WTC11 (cell line): ENCODE measurements around the gene TTN. TPM values are rescaled to one million over a fixed set of nuclear protein-coding genes. Genes with fewer than 3 reads are reported as not detected.

Experiments used
- ATAC-seq: fragments of 200-7000 bp; cut with Tn5 transposase; 2 replicates; pipeline ENCODE4 v1.10.0; 2021; ENCODE audit warnings: mild to moderate bottlenecking, moderate library complexity
- CTCF ChIA-PET: fragments of 300-600 bp; sonication (Branson Sonifier 250); formaldehyde crosslinking; loops from one replicate; lab custom pipeline; 2021; ENCODE audit warnings: antibody characterized with exemption; lab: Charles Lee
- POLR2A ChIA-PET: fragments of 350-600 bp; sonication (Branson Sonifier 250); formaldehyde crosslinking; loops from one replicate; lab custom pipeline; 2021; ENCODE audit warnings: antibody characterized with exemption; lab: Charles Lee
- DNase-seq: peaks from one replicate; pipeline ENCODE4 v3.0.0; 2021; ENCODE audit warnings: low spot score
- H3K27ac Mint-ChIP-seq: 2 replicates; pipeline ENCODE4 v1.8.0; 2021; ENCODE audit warnings: mixed read lengths
- H3K27me3 Mint-ChIP-seq: 2 replicates; pipeline ENCODE4 v1.8.0; 2021; ENCODE audit warnings: low read depth, mild to moderate bottlenecking, moderate library complexity, mixed read lengths
- H3K36me3 Mint-ChIP-seq: 2 replicates; pipeline ENCODE4 v1.8.0; 2021; ENCODE audit warnings: mixed read lengths
- H3K4me1 Mint-ChIP-seq: 2 replicates; pipeline ENCODE4 v1.8.0; 2022; ENCODE audit warnings: mixed read lengths
- H3K4me3 Mint-ChIP-seq: 2 replicates; pipeline ENCODE4 v1.8.0; 2021; ENCODE audit warnings: mild to moderate bottlenecking, moderate library complexity, mixed read lengths
- H3K9me3 Mint-ChIP-seq: 2 replicates; pipeline ENCODE4 v1.8.0; 2021; ENCODE audit warnings: mixed read lengths
- ESRRA ChIP-seq: sonication (generic); formaldehyde crosslinking; IDR thresholded peaks from 2 replicates; pipeline ENCODE4 v1.8.1; 2022; ENCODE audit warnings: mild to moderate bottlenecking, missing genetic modification reagents, borderline replicate concordance
- FOXJ3 ChIP-seq: sonication (generic); formaldehyde crosslinking; IDR thresholded peaks from 2 replicates; pipeline ENCODE4 v1.9.0; 2021; ENCODE audit warnings: missing genetic modification reagents, mild to moderate bottlenecking, borderline replicate concordance
- FOXK1 ChIP-seq: sonication (generic); formaldehyde crosslinking; IDR thresholded peaks from 2 replicates; pipeline ENCODE4 v1.8.0; 2022; ENCODE audit warnings: mild to moderate bottlenecking, moderate library complexity, missing genetic modification reagents
- HMGA2 ChIP-seq: fragments of 250-450 bp; sonication (Bioruptor Pico); IDR thresholded peaks from 2 replicates; pipeline ENCODE4 v1.4.0; 2021; ENCODE audit warnings: mild to moderate bottlenecking, moderate library complexity
- IRF1 ChIP-seq: sonication (generic); formaldehyde crosslinking; IDR thresholded peaks from 2 replicates; pipeline ENCODE4 v1.8.0; 2023; ENCODE audit warnings: missing genetic modification reagents
- JAZF1 ChIP-seq: fragments of 250-450 bp; sonication (Bioruptor Pico); IDR thresholded peaks from 2 replicates; pipeline ENCODE4 v1.9.0; 2021; ENCODE audit warnings: moderate library complexity, mild to moderate bottlenecking, inconsistent platforms
- MAX ChIP-seq: sonication (generic); formaldehyde crosslinking; IDR thresholded peaks from 2 replicates; pipeline ENCODE4 v1.8.0; 2022; ENCODE audit warnings: mild to moderate bottlenecking, missing genetic modification reagents
- NFYB ChIP-seq: sonication (generic); formaldehyde crosslinking; conservative IDR thresholded peaks from 2 replicates; pipeline ENCODE4 v1.8.0; 2022; ENCODE audit warnings: low read depth, missing genetic modification reagents
- NR2C2 ChIP-seq: sonication (generic); formaldehyde crosslinking; IDR thresholded peaks from 2 replicates; pipeline ENCODE4 v1.8.0; 2022; ENCODE audit warnings: mild to moderate bottlenecking, missing genetic modification reagents
- NR3C1 ChIP-seq: sonication (generic); formaldehyde crosslinking; conservative IDR thresholded peaks from 2 replicates; pipeline ENCODE4 v1.8.1; 2023; ENCODE audit warnings: low read depth, mild to moderate bottlenecking, missing genetic modification reagents
- SP1 ChIP-seq: sonication (generic); formaldehyde crosslinking; conservative IDR thresholded peaks from 2 replicates; pipeline ENCODE4 v1.8.1; 2022; ENCODE audit warnings: missing genetic modification reagents
- ZBTB43 ChIP-seq: sonication (generic); formaldehyde crosslinking; IDR thresholded peaks from 2 replicates; pipeline ENCODE4 v1.8.1; 2023; ENCODE audit warnings: mild to moderate bottlenecking, missing genetic modification reagents
- ZNF263 ChIP-seq: sonication (generic); formaldehyde crosslinking; IDR thresholded peaks from 2 replicates; pipeline ENCODE4 v1.8.1; 2022; ENCODE audit warnings: low read depth, mild to moderate bottlenecking, moderate library complexity, missing genetic modification reagents
- ZNF416 ChIP-seq: fragments of 250-450 bp; sonication (Bioruptor Pico); IDR thresholded peaks from 2 replicates; pipeline ENCODE4 v1.9.0; 2021; ENCODE audit warnings: mild to moderate bottlenecking, inconsistent platforms
- ZNF532 ChIP-seq: fragments of 250-450 bp; sonication (Bioruptor Pico); IDR thresholded peaks from 2 replicates; pipeline ENCODE4 v1.9.0; 2021; ENCODE audit warnings: mild to moderate bottlenecking, borderline replicate concordance
- total RNA-seq: library from RNA; stranded (reverse); gene quantifications from 3 replicates; pipeline ENCODE4 v1.2.3, GENCODE V29; 2021
- TF ChIP-seq, protein P1 (sequence below): fragments of 250-450 bp; sonication (Bioruptor Pico); IDR thresholded peaks from 2 replicates; pipeline ENCODE4 v1.8.0; 2021; ENCODE audit warnings: mild to moderate bottlenecking
- TF ChIP-seq, protein P2 (sequence below): sonication (generic); formaldehyde crosslinking; IDR thresholded peaks from 2 replicates; pipeline ENCODE4 v1.8.1; 2022; ENCODE audit warnings: mild to moderate bottlenecking, missing genetic modification reagents, moderate library complexity, borderline replicate concordance
- TF ChIP-seq, protein P3 (sequence below): sonication (generic); formaldehyde crosslinking; IDR thresholded peaks from 2 replicates; pipeline ENCODE4 v1.8.0; 2023; ENCODE audit warnings: mild to moderate bottlenecking, missing genetic modification reagents

Gene TTN
- total RNA-seq, 1 experiment from 2014 or later: 4.7 TPM

DNA sequence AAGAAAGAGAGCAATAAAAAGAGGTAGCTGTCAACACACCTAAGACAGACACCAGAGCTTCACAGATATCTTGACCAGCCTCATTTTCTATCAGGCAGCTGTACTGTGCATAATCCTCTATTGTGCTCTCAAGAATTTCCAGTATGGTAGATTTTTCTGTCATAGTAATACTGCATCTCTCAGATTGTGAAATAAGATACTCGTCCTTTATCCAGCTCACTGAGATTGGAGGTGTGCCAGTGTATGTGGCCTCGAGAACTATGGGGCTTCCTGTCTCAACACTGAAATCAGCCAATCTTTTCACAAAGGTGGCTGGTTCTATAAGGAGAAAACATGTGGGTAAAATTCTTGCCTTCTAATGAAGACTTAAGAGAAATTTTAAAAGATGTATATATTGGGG lies 88.9 kb downstream of the TTN start:
- H3K4me1 Mint-ChIP-seq: peaks cover 18% of the 10 kb centered on the region
- 0 out of 2 replicates have a peak, but pooled peaks cover 2% of the 10 kb centered on the region for H3K36me3 Mint-ChIP-seq
- H3K4me3 Mint-ChIP-seq: no peak overlapping the region
- H3K27ac Mint-ChIP-seq: no peak overlapping the region
- H3K9me3 Mint-ChIP-seq: no peaks in the 10 kb centered on the region
- H3K27me3 Mint-ChIP-seq: no peaks in the 10 kb centered on the region
- TF ChIP-seq NR2C2 (CRISPR knock-in tag): no peak
- no peak for TF ChIP-seq HMGA2 (CRISPR knock-in tag)
- no peak for TF ChIP-seq SP1 (CRISPR knock-in tag)
- TF ChIP-seq, protein P1, sequence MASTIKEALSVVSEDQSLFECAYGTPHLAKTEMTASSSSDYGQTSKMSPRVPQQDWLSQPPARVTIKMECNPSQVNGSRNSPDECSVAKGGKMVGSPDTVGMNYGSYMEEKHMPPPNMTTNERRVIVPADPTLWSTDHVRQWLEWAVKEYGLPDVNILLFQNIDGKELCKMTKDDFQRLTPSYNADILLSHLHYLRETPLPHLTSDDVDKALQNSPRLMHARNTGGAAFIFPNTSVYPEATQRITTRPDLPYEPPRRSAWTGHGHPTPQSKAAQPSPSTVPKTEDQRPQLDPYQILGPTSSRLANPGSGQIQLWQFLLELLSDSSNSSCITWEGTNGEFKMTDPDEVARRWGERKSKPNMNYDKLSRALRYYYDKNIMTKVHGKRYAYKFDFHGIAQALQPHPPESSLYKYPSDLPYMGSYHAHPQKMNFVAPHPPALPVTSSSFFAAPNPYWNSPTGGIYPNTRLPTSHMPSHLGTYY: no peak
- ChIA-PET POLR2A (no interaction called here), CTCF (no interaction called here)
- ATAC-seq (no peak), DNase-seq (no peak)

DNA sequence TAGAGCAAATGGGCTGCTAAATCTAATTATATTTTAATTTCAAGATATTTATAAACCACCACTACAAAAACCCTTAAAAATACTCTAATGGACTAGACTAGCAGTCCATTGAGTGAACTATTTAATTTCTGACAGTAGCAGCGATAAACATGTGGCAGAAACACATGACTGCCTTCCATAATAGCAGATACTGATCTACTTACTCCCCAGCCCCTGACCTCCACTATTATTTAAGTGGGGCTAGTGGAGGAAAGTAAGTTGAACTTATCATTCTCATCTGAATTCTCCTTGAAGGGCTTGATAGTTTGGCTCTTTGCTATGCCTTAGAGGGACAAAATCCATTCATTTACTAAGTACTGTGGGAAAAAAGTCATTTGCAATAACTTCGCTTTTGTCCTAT lies 90.8 kb downstream of the TTN start:
- CTCF ChIA-PET: interaction anchor here (1.0 kb wide), 1 partner anchor 16 kb away, joined by 4 read pairs; no protein-coding TSS in a partner anchor
- no peak for TF ChIP-seq NR3C1 (CRISPR knock-in tag)
- TF ChIP-seq, protein P2, sequence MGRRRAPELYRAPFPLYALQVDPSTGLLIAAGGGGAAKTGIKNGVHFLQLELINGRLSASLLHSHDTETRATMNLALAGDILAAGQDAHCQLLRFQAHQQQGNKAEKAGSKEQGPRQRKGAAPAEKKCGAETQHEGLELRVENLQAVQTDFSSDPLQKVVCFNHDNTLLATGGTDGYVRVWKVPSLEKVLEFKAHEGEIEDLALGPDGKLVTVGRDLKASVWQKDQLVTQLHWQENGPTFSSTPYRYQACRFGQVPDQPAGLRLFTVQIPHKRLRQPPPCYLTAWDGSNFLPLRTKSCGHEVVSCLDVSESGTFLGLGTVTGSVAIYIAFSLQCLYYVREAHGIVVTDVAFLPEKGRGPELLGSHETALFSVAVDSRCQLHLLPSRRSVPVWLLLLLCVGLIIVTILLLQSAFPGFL: no peak
- TF ChIP-seq ZNF416: no peak
- no peak for TF ChIP-seq JAZF1 (CRISPR knock-in tag)
- no peak for TF ChIP-seq ZBTB43
- TF ChIP-seq, protein P3, sequence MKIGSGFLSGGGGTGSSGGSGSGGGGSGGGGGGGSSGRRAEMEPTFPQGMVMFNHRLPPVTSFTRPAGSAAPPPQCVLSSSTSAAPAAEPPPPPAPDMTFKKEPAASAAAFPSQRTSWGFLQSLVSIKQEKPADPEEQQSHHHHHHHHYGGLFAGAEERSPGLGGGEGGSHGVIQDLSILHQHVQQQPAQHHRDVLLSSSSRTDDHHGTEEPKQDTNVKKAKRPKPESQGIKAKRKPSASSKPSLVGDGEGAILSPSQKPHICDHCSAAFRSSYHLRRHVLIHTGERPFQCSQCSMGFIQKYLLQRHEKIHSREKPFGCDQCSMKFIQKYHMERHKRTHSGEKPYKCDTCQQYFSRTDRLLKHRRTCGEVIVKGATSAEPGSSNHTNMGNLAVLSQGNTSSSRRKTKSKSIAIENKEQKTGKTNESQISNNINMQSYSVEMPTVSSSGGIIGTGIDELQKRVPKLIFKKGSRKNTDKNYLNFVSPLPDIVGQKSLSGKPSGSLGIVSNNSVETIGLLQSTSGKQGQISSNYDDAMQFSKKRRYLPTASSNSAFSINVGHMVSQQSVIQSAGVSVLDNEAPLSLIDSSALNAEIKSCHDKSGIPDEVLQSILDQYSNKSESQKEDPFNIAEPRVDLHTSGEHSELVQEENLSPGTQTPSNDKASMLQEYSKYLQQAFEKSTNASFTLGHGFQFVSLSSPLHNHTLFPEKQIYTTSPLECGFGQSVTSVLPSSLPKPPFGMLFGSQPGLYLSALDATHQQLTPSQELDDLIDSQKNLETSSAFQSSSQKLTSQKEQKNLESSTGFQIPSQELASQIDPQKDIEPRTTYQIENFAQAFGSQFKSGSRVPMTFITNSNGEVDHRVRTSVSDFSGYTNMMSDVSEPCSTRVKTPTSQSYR (CRISPR knock-in tag): no peak
- TF ChIP-seq ESRRA (CRISPR knock-in tag): no peak
- no peak for TF ChIP-seq IRF1 (CRISPR knock-in tag)
- no peak for TF ChIP-seq FOXJ3 (CRISPR knock-in tag)
- TF ChIP-seq FOXK1 (CRISPR knock-in tag): no peak
- Mint-ChIP-seq H3K9me3 (no peaks in the 10 kb centered on the region), H3K36me3 (0 out of 2 replicates have a peak, but pooled peaks cover 2% of the 10 kb centered on the region), H3K27ac (no peak overlapping the region), H3K4me3 (no peak overlapping the region), H3K4me1 (no peaks in the 10 kb centered on the region), H3K27me3 (no peaks in the 10 kb centered on the region)
- POLR2A ChIA-PET: no interaction called here
- ATAC-seq (no peak), DNase-seq (no peak)

DNA sequence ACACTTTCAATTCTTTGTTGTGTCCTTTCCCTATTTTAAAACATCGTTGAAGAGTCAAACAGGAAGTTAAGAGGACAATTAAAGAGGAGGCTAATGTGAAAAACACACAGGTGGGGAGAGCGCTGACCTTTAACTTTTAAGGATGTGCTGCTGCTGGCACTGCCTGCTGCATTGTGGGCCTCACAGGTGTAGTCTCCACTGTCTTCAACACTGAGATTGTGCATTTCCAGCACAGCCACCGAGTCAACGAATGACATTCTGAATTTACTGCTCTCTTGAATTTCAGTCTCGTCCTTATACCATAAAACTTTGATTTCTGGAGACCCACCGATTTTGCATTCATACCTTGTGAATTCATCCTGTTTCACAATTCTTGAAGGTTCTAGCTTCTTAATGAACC lies 91.9 kb downstream of the TTN start:
- ChIA-PET CTCF (no interaction called here), POLR2A (no interaction called here)
- ATAC-seq (no peak), DNase-seq (no peak)
- H3K27me3 Mint-ChIP-seq: no peaks in the 10 kb centered on the region
- H3K4me1 Mint-ChIP-seq: no peaks in the 10 kb centered on the region
- H3K36me3 Mint-ChIP-seq: 0 out of 2 replicates have a peak, but pooled peaks cover 2% of the 10 kb centered on the region
- no peak overlapping the region for H3K4me3 Mint-ChIP-seq
- no peak overlapping the region for H3K27ac Mint-ChIP-seq
- H3K9me3 Mint-ChIP-seq: no peaks in the 10 kb centered on the region
- TF ChIP-seq ZNF263 (CRISPR knock-in tag): no peak
- no peak for TF ChIP-seq ZNF416
- no peak for TF ChIP-seq NFYB (CRISPR knock-in tag)
- no peak for TF ChIP-seq MAX
- TF ChIP-seq ZNF532 (CRISPR knock-in tag): no peak
- TF ChIP-seq HMGA2 (CRISPR knock-in tag): no peak
